ENCODE results near the gene HS6ST1. TPM values are rescaled to one million over a fixed set of nuclear protein-coding genes. Genes with fewer than 3 reads are reported as not detected.

Gene HS6ST1
- total and polyA plus RNA-seq, 2 donors: 16.9 to 40.0 TPM

DNA sequence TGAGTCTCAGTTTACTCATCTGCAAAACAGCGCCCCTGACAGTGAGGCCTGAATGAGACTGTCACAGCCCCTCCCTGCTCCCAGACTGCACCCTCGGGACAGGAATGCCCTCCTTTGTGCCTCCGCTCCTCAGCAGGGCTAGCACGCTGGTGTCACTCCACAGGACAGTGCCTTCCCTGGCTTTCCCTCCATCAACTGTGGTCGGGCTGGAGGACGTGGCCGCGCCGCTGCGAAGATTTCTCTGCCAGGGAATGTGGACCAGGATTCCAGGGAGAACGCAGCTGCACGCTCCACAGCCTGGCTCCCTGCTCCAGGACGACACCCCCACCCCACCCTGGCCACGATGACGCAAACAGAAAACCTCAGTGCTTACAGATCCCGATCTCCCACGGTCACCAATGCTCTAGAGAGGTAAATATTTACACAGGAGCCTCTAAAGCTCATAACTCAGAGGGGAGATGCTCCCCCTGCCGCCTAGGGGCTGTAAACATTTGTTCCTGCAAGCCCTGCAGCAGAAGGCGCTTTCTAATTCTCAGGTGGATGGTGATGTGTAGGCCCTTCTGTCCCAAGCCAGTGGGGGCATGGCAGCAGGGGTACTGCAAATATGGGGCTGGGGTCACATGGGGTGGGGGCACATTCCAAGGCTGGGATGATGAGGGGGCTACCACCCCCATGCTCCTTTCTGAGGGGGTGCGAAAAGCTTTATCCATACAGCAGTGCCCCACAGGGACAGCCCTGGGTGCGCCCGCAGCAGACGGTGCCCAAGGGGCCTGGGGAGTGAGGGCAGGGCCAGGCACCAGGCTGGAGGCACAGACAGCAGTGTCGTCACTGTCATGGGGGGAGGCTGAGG lies 12.4 kb downstream of the HS6ST1 start:
- Histone ChIP-seq H3K4me3 (ENCODE audit: low read depth, low read length) (no peak overlapping the region), H3K4me1 (ENCODE audit: insufficient read depth) (peaks cover 9% of the 10 kb centered on the region), H3K27ac (ENCODE audit: low read depth) (peak overlapping the region; percentile 89), H3K36me3 (ENCODE audit: insufficient read depth) (no peaks in the 10 kb centered on the region)
- WGBS: 34% methylated on average over 24 of the region's 24 CpGs
- DNase-seq (ENCODE audit: extremely low spot score): peak; percentile 84

DNA sequence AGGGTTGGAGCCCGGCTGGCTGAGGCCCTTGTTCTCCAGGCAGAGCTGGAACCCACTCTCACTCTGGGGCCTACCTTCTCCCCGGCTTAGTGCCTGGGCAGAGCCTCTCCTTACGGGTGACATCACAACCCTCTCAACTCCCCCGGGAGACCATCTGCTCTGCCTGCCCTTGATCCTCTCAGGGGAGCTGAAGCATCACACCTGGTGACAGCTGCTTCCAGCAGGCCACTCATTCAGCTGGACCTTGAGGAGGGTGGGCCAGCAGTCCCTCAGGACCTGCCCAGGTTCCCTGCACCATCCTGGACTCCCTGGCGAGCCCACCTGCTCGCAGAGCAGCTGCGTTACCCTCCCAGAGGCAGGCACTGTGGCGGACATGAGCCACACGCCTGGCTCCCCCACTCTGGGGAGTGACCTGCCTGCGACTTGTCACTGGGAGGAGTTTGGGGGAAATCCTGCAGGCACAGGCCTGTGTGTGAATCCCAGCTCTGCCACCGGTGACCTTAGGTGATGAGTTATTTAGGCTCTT lies 13.1 kb downstream of the HS6ST1 start:
- Histone ChIP-seq H3K4me1 (ENCODE audit: insufficient read depth) (peaks cover 11% of the 10 kb centered on the region), H3K27ac (ENCODE audit: low read depth) (peak overlapping the region; percentile 89), H3K4me3 (ENCODE audit: low read depth, low read length) (no peak overlapping the region), H3K36me3 (ENCODE audit: insufficient read depth) (no peaks in the 10 kb centered on the region)
- DNase-seq (ENCODE audit: extremely low spot score): no peak
- 43% methylated on average over 11 of the region's 11 CpGs for WGBS

DNA sequence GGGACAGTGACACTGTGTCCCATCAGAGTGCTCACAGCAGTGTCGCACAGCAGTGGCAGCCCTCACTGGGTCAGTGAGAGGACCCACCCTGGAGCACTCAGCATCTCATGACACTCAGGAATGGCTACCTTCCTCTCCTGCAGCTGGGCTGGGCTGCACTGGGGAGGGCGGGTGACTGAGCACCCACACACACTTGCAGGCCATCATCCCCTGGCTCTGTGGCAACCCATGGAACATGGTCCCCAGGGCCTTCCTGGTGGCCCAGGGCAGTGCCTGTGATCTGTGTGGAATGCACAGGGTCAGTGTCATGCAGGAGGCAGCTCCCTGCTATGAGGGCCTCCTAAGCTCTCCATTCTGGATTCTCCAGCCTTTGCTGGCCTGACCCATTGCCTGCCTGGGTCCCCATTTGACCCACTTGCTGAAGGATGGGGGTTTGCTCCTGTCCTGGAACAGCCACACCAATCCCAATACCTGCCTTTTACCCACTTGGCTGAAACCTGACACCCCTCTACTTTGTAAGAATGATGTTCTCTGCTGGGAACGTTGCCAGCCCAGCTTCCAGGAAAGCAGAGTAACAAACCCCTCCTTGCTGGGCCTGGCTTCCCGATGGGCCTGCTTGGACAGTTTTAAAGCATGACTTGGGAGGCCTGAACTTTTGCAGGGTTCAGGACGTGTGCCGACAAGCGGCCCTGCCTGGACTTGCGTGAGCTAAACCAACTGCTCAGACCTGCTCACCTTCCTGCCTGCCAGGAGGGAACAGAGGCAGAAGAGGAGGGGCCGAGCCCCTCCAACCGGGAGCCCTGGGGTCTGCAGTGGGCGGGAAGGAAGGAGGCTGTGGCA lies 13.7 kb downstream of the HS6ST1 start:
- 34% methylated on average over 11 of the region's 11 CpGs for WGBS
- H3K36me3 ChIP-seq (ENCODE audit: insufficient read depth): no peaks in the 10 kb centered on the region
- peaks cover 9% of the 10 kb centered on the region for H3K4me1 ChIP-seq (ENCODE audit: insufficient read depth)
- no peak overlapping the region for H3K4me3 ChIP-seq (ENCODE audit: low read depth, low read length)
- H3K27ac ChIP-seq (ENCODE audit: low read depth): peak overlapping the region; percentile 89
- peak; percentile 98 for DNase-seq (ENCODE audit: extremely low spot score)

DNA sequence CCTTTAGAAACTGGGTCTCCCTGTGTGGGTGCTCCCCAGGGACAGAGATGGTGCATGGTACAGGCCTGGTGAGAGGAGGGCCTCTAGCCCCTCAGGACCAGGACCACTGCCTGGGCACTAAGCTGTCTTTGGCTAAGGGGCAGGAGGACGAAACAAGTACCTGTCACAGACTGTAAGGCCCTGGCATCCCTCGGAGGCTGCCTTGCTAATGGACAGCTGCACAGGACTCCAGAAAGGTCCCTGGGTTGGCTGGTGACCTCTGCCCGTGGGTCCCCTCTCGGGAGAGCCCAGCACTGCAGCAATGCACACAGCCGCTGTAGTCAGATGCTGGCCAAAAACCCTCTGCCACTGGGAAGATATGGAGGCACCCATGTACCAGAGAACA lies 14.3 kb downstream of the HS6ST1 start:
- no peaks in the 10 kb centered on the region for H3K36me3 ChIP-seq (ENCODE audit: insufficient read depth)
- peak overlapping the region; percentile 38 for H3K27ac ChIP-seq (ENCODE audit: low read depth)
- WGBS: 88% methylated on average over 5 of the region's 5 CpGs

DNA sequence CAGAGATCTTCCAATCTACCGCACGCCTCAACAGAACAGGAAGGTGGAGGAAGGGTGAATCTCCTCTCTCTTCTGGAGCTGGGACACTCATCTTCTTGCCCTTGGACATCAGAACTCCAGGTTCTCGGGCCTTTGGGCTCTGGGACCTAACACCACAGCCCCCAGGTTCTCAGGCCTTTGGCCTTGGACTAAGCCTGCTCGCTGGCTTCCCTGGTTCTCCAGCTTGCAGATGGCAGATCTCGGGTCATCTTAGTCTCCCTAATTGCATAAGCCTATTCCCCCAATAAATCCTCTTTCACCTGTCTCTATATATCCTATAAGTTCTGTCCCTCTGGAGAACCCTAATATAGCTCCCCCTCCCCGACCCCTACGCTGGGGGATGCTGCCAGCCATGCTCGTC lies 14.8 kb downstream of the HS6ST1 start:
- Histone ChIP-seq H3K4me3 (ENCODE audit: low read depth, low read length) (no peak overlapping the region), H3K4me1 (ENCODE audit: insufficient read depth) (peaks cover 7% of the 10 kb centered on the region), H3K36me3 (ENCODE audit: insufficient read depth) (no peaks in the 10 kb centered on the region), H3K27ac (ENCODE audit: low read depth) (no peak overlapping the region)
- WGBS: 95% methylated on average over 8 of the region's 8 CpGs
- DNase-seq (ENCODE audit: extremely low spot score): no peak

More for the DNA sequence above, 14.3 kb downstream of the HS6ST1 start:
- Histone ChIP-seq H3K4me1 (ENCODE audit: insufficient read depth) (peaks cover 7% of the 10 kb centered on the region), H3K4me3 (ENCODE audit: low read depth, low read length) (no peak overlapping the region)
- DNase-seq (ENCODE audit: extremely low spot score): no peak

DNA sequence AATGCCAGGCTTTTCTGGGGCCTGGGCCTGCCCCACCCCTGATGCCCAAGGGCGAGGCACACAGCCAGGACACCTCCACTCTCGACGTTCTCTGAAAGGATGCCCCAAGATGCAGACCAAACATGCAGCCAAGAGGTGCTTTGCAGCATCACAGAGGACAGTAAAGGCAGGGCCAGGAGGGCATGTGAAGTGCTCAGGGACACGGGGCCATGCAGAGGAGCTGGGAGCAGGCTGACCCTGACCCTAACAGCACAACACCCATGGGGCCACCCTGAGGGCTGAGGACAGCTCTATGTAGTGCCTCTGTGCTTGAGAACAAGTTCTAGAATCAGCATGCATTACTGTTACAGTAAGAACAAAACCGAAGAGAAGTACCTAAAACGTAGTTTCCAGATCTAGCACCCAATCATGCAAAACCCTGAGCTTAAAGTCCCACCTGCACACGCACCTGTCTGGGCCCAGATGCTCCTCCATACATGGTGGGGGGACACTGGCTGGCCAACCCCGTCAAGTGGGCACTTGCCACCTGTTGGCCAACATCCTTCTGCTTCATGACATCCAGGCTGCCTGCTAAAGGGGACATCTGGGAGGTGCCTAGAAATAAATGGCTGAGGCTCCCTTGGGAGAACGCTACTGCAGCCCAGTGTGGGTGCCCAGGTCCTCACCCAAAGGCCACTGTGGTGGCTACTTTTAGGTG lies 15.4 kb downstream of the HS6ST1 start:
- 83% methylated on average over 9 of the region's 9 CpGs for WGBS
- peaks cover 7% of the 10 kb centered on the region for H3K4me1 ChIP-seq (ENCODE audit: insufficient read depth)

DNA sequence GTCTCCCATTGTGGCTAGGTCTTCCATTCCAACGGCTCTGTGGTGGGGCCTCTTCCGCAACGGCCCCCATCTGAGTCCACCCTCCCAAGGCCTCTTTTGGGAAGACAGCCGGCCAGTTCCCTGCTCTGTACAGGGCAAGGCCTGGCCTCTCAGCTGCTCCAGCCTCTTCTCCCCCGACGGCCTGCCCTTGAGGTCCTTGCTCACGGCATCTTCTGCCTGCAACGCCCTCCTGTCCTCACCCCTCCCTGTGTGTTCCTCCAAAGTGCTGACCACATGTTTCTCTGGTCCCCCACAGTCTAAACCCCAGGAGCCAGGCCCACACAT lies 16.0 kb downstream of the HS6ST1 start:
- Histone ChIP-seq H3K36me3 (ENCODE audit: insufficient read depth) (no peaks in the 10 kb centered on the region), H3K4me3 (ENCODE audit: low read depth, low read length) (no peak overlapping the region), H3K4me1 (ENCODE audit: insufficient read depth) (peaks cover 7% of the 10 kb centered on the region), H3K27ac (ENCODE audit: low read depth) (no peak overlapping the region)
- DNase-seq (ENCODE audit: extremely low spot score): no peak
- WGBS: 79% methylated on average over 8 of the region's 8 CpGs

More for the DNA sequence above, 15.4 kb downstream of the HS6ST1 start:
- H3K4me3 ChIP-seq (ENCODE audit: low read depth, low read length): no peak overlapping the region
- H3K27ac ChIP-seq (ENCODE audit: low read depth): no peak overlapping the region
- no peak for DNase-seq (ENCODE audit: extremely low spot score)
- H3K36me3 ChIP-seq (ENCODE audit: insufficient read depth): no peaks in the 10 kb centered on the region

DNA sequence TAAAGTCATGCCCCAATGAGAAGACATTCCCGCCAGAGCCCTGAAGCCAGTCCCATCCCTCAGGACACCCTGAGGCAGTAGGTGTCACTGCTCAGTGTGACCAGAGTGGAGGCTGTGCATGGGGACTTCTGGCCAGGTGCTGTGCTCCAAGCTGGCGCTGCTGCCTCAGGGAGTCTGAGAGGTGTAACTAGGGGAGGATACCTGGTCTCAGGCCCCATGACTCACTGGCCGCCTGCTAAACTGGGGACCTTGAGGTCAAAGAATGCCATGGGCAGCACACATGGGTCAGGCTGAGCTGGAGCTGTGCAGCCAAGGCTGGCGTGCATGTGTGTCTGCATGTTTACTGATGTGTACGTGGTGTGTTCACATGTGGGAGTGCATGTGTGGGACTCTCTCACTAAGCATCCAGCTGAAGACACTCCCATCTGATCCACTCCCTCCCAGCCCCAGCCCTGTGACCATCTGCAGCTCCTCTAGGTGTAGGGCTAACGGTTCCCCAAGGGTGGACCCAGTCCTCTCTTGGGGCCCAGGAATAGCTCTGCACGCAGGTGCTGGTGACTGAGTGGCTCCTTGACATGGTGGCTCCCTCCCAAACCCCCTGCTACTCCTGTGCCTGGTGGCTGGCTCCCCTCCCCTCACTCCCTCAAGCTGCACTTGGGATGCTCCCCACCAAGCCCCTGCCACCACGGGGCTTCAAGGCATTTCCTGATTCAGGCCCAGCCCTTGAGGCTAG lies 16.5 kb downstream of the HS6ST1 start:
- WGBS: 89% methylated on average over 8 of the region's 8 CpGs
- DNase-seq (ENCODE audit: extremely low spot score): no peak
- Histone ChIP-seq H3K27ac (ENCODE audit: low read depth) (peak overlapping the region; percentile 54), H3K4me3 (ENCODE audit: low read depth, low read length) (no peak overlapping the region), H3K4me1 (ENCODE audit: insufficient read depth) (peaks cover 7% of the 10 kb centered on the region), H3K36me3 (ENCODE audit: insufficient read depth) (no peaks in the 10 kb centered on the region)

DNA sequence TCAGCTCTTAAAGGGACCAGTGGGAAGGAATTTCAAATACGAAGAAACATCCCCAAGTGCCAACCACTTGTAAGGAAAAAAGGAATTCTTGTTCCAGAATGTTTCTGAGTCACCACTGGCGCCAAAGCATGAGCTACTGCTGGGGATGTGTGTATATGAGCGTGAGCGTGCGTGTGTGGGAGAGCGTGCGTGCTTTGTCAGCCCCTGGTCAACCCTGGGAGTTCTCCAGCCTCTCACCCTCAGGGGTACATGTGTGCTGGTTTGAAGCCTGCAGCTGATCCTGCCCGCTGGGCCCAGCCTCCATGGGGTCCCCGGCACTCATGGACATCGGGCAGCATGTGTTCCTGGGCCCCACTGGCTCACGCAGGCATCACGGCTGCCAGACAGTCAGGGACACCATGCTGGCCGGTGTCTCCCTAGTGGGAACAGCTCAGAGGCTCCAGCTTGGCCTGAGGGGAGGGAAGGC lies 17.1 kb downstream of the HS6ST1 start:
- Histone ChIP-seq H3K4me1 (ENCODE audit: insufficient read depth) (peaks cover 7% of the 10 kb centered on the region), H3K4me3 (ENCODE audit: low read depth, low read length) (no peak overlapping the region), H3K27ac (ENCODE audit: low read depth) (peak overlapping the region; percentile 54), H3K36me3 (ENCODE audit: insufficient read depth) (no peaks in the 10 kb centered on the region)
- DNase-seq (ENCODE audit: extremely low spot score): no peak
- 60% methylated on average over 13 of the region's 13 CpGs for WGBS

DNA sequence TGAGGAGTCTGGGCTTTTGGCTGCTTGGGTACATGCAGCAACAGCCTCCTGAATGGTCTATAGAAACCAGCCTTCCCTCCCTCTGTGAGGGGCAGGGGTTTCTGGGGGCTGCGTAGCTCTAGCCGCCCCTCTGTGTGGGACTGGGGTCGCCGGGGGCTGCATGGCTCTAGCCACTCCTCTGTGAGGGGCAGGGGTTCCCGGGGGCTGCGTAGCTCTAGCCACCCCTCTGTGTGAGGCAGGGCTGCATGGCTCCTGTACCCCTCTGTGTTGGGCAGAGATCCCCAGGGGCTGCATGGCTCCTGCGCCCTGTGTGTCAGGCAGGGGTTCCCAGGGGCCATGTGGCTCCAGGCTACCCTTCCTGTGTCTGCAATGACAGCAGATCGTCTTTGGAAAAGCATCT lies 17.6 kb downstream of the HS6ST1 start:
- Histone ChIP-seq H3K4me3 (ENCODE audit: low read depth, low read length) (no peak overlapping the region), H3K36me3 (ENCODE audit: insufficient read depth) (no peaks in the 10 kb centered on the region), H3K4me1 (ENCODE audit: insufficient read depth) (peaks cover 7% of the 10 kb centered on the region), H3K27ac (ENCODE audit: low read depth) (no peak overlapping the region)
- WGBS: 78% methylated on average over 8 of the region's 8 CpGs
- DNase-seq (ENCODE audit: extremely low spot score): no peak

DNA sequence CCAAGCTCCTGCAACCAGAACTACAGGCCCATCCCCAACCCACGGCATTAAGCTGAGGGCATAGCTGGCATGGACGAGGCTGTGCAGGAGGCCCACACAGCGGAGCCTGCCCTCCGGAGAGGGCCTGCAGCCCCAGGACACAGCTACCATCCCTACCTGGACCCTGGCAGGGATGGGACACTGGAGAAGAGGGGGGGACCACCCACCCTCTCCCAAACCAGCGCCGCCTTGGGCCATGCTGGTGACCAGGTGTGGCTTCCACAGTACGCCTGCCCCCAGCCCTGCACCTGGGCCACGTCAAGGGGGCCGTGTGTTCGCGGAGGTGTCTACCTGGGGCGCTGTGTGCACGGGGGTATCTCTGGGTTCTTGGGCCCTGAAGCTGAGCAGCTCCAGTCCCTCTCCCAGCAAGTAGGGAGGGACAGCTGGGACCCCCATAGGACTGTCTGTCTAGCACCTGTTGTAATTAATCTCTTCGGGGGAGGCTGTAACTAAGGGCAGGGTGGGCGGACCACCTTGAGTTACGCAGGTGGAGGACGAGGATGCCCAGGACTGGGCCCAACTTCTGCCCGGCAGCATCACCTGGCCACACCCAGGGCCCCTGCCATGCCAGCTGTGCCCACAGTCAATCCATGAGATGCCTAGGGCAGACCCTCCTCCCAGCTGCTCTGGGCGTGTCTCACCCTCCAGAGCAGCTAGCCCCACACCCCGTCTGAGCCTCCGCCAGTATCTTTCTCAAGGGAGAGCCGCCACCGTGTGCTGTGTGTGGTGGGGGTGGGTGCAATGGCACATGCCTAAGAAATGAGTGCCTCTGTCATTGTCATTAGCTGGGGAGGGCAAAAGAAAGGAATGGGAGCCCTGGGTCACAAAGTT lies 18.3 kb downstream of the HS6ST1 start:
- WGBS: 89% methylated on average over 23 of the region's 23 CpGs
- H3K4me1 ChIP-seq (ENCODE audit: insufficient read depth): peaks cover 7% of the 10 kb centered on the region

DNA sequence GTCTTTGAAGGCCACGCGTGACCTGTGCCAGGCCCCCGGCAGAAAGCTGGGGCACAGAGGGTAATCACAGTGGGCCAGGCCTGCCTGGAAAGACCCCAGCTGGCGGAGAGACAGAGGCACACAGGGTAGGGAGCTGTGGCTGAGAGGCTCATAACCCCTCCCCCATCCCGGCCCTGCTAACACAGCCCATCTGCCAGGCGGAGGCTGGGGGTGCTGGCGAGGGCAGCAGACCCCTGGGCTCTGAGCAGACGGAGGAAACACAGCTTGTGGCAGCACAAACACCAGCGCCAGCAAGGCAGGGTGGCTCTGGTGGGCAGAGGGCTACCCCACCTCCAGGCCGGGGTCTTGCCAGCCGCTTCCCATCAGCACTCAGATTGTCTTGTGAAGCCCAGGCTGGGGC lies 19.0 kb downstream of the HS6ST1 start:
- DNase-seq (ENCODE audit: extremely low spot score): no peak
- Histone ChIP-seq H3K4me3 (ENCODE audit: low read depth, low read length) (no peak overlapping the region), H3K27ac (ENCODE audit: low read depth) (no peak overlapping the region), H3K36me3 (ENCODE audit: insufficient read depth) (no peaks in the 10 kb centered on the region), H3K4me1 (ENCODE audit: insufficient read depth) (peaks cover 5% of the 10 kb centered on the region)
- WGBS: 87% methylated on average over 11 of the region's 11 CpGs

More for the DNA sequence above, 18.3 kb downstream of the HS6ST1 start:
- Histone ChIP-seq H3K36me3 (ENCODE audit: insufficient read depth) (no peaks in the 10 kb centered on the region), H3K27ac (ENCODE audit: low read depth) (no peak overlapping the region), H3K4me3 (ENCODE audit: low read depth, low read length) (no peak overlapping the region)
- DNase-seq (ENCODE audit: extremely low spot score): no peak
